Astrocyte of the hippocampus (primary cell): Measurements from ENCODE around the gene USF2.
"Not testable (repeated sequence)": the region's sequence is repeated elsewhere in the genome, so short reads cannot be mapped to it uniquely, and the experiment has no call there.

Experiments
- DNase-seq: peaks from one replicate; pipeline ENCODE4 v3.0.0; 2011; ENCODE audit warnings: low read depth, low spot score

Gene USF2

GRCh38 chr19:35268536-35269437, at the start of gene USF2:
Gene USF2, plus strand, starts transcription at chr19:35268962. Its CDS starts 140 bp downstream, at chr19:35269102.
- peak; percentile 83 for DNase-seq

- DNase-seq, result no peak
Measured at GRCh38 chr19:35219008-35219407, 49.8 kb upstream of the USF2 start.

GRCh38 chr19:35220315-35220921, 48.3 kb upstream of the USF2 start:
- DNase-seq, result no peak

- DNase-seq, result not testable (repeated sequence)
Measured at GRCh38 chr19:35220973-35221590, 47.7 kb upstream of the USF2 start.

GRCh38 chr19:35222373-35223015, 46.3 kb upstream of the USF2 start:
- no peak for DNase-seq

- no peak for DNase-seq
Measured at GRCh38 chr19:35223084-35223790, 45.5 kb upstream of the USF2 start.

- no peak for DNase-seq
Measured at GRCh38 chr19:35223862-35224505, 44.8 kb upstream of the USF2 start.

- DNase-seq, result no peak
Measured at GRCh38 chr19:35224681-35225571, 43.8 kb upstream of the USF2 start.

- no peak for DNase-seq
Measured at GRCh38 chr19:35225951-35226350, 42.8 kb upstream of the USF2 start.

GRCh38 chr19:35226748-35227147, 42.0 kb upstream of the USF2 start:
- DNase-seq, result no peak

- DNase-seq, result no peak
Measured at GRCh38 chr19:35228177-35228930, 40.4 kb upstream of the USF2 start, which contains the start of gene FAM187B. Gene FAM187B, minus strand, starts transcription at chr19:35228739. Its CDS starts 59 bp downstream, at chr19:35228680.

- DNase-seq, result no peak
Measured at GRCh38 chr19:35229601-35230000, 39.2 kb upstream of the USF2 start.

- no peak for DNase-seq
Measured at GRCh38 chr19:35231956-35232645, 36.7 kb upstream of the USF2 start.

GRCh38 chr19:35232912-35233311, 35.9 kb upstream of the USF2 start:
- no peak for DNase-seq

GRCh38 chr19:35236638-35237400, 31.9 kb upstream of the USF2 start:
- DNase-seq, result no peak

- DNase-seq, result not testable (repeated sequence)
Measured at GRCh38 chr19:35239597-35239996, 29.2 kb upstream of the USF2 start.

- DNase-seq, result no peak
Measured at GRCh38 chr19:35240327-35240726, 28.4 kb upstream of the USF2 start.

GRCh38 chr19:35241417-35241816, 27.3 kb upstream of the USF2 start:
- DNase-seq, result no peak
